ENCODE data around the gene SAXO2.
A peak's percentile ranks its signal among the peaks of the same experiment; 100 is the strongest.
"Not testable (repeated sequence)": the region's sequence is repeated elsewhere in the genome, so short reads cannot be mapped to it uniquely, and the experiment has no call there.

Gene SAXO2

GRCh38 chr15:82286475-82286874 lies 23.9 kb downstream of the SAXO2 start:
- DNase-seq (ENCODE audit: low read depth in 2 of 2, low spot score in 1 of 2) = not testable (repeated sequence)

- DNase-seq (ENCODE audit: low read depth in 2 of 2, low spot score in 1 of 2) = not testable (repeated sequence)
Observed at GRCh38 chr15:82288202-82288601, 25.6 kb downstream of the SAXO2 start.

GRCh38 chr15:82292271-82292670 lies 29.7 kb downstream of the SAXO2 start:
- no peak for DNase-seq (ENCODE audit: low read depth in 2 of 2, low spot score in 1 of 2)

- no peak for DNase-seq (ENCODE audit: low read depth in 2 of 2, low spot score in 1 of 2)
Observed at GRCh38 chr15:82294061-82294690, 31.6 kb downstream of the SAXO2 start.

GRCh38 chr15:82297546-82297945 lies 34.9 kb downstream of the SAXO2 start:
- DNase-seq (ENCODE audit: low read depth in 2 of 2, low spot score in 1 of 2) = no peak

GRCh38 chr15:82298032-82298431 lies 35.4 kb downstream of the SAXO2 start:
- no peak for DNase-seq (ENCODE audit: low read depth in 2 of 2, low spot score in 1 of 2)

GRCh38 chr15:82298520-82298919 lies 35.9 kb downstream of the SAXO2 start:
- DNase-seq (ENCODE audit: low read depth in 2 of 2, low spot score in 1 of 2) = peak in 1 of 2 donors; percentile 12

GRCh38 chr15:82299511-82299914 lies 36.9 kb downstream of the SAXO2 start:
- not testable (repeated sequence) for DNase-seq (ENCODE audit: low read depth in 2 of 2, low spot score in 1 of 2)

GRCh38 chr15:82300326-82300725 lies 37.7 kb downstream of the SAXO2 start:
- not testable (repeated sequence) for DNase-seq (ENCODE audit: low read depth in 2 of 2, low spot score in 1 of 2)

GRCh38 chr15:82300883-82301282 lies 38.3 kb downstream of the SAXO2 start:
- no peak for DNase-seq (ENCODE audit: low read depth in 2 of 2, low spot score in 1 of 2)

GRCh38 chr15:82301296-82302016 lies 38.8 kb downstream of the SAXO2 start:
- DNase-seq (ENCODE audit: low read depth in 2 of 2, low spot score in 1 of 2) = no peak

GRCh38 chr15:82303956-82304777 lies 41.5 kb downstream of the SAXO2 start:
- no peak for DNase-seq (ENCODE audit: low read depth in 2 of 2, low spot score in 1 of 2)

GRCh38 chr15:82304778-82305090 lies 42.1 kb downstream of the SAXO2 start:
- no peak for DNase-seq (ENCODE audit: low read depth in 2 of 2, low spot score in 1 of 2)

- no peak for DNase-seq (ENCODE audit: low read depth in 2 of 2, low spot score in 1 of 2)
Observed at GRCh38 chr15:82305621-82306048, 43.0 kb downstream of the SAXO2 start.

GRCh38 chr15:82306791-82307713 lies 44.4 kb downstream of the SAXO2 start:
- DNase-seq (ENCODE audit: low read depth in 2 of 2, low spot score in 1 of 2) = no peak

GRCh38 chr15:82307714-82308081 lies 45.1 kb downstream of the SAXO2 start:
- DNase-seq (ENCODE audit: low read depth in 2 of 2, low spot score in 1 of 2) = no peak

GRCh38 chr15:82309802-82310201 lies 47.2 kb downstream of the SAXO2 start:
- no peak for DNase-seq (ENCODE audit: low read depth in 2 of 2, low spot score in 1 of 2)

- DNase-seq (ENCODE audit: low read depth in 2 of 2, low spot score in 1 of 2) = not testable (repeated sequence)
Observed at GRCh38 chr15:82311321-82311720, 48.7 kb downstream of the SAXO2 start.

GRCh38 chr15:82312586-82313349 lies 50.1 kb downstream of the SAXO2 start:
- no peak for DNase-seq (ENCODE audit: low read depth in 2 of 2, low spot score in 1 of 2)

GRCh38 chr15:82313446-82313845 lies 50.8 kb downstream of the SAXO2 start:
- no peak for DNase-seq (ENCODE audit: low read depth in 2 of 2, low spot score in 1 of 2)
